Keratinocyte (primary cell): ENCODE measurements around the gene NODAL.

Source experiments
- EZH2 ChIP-seq: IDR thresholded peaks from one replicate; pipeline ENCODE4 v1.6.1; 2012; ENCODE audit warnings: inconsistent platforms, mild to moderate bottlenecking, low read length, moderate library complexity
- TF ChIP-seq, protein P1 (sequence below), 3 experiments: IDR thresholded peaks in 1 of 3; conservative IDR thresholded peaks in 1 of 3; optimal IDR thresholded peaks in 1 of 3; 2 replicates in 2 of 3; 3 replicates in 1 of 3; pipeline versions ENCODE3 to v1.5.1; 2011; ENCODE audit warnings: low read length in 3 of 3, mild to moderate bottlenecking in 3 of 3, moderate library complexity in 2 of 3, control low read depth in 1 of 3, inconsistent platforms in 1 of 3; ENCODE audit not compliant: insufficient read depth in 2 of 3; ENCODE audit errors: extremely low read depth in 1 of 3

DNA sequence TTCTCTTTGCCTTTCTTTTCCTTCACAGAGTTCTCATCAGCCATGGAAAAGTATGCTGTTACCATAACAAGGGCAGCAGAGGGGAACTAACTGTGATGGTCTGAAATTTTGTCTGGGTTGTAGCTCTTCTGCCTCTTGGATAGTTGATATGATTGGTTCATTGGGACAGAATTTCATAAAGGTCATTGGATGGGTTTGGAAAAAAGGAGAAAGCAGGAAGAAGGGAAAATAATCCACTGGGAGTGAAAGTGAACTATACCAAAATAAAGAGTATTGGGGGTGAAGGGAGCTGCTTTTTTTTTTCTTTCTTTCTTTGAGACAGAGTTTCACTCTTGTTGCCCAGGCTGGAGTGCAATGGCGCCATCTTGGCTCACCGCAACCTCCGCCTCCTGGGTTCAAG, 31.7 kb downstream of the NODAL start:
- TF ChIP-seq, protein P1, sequence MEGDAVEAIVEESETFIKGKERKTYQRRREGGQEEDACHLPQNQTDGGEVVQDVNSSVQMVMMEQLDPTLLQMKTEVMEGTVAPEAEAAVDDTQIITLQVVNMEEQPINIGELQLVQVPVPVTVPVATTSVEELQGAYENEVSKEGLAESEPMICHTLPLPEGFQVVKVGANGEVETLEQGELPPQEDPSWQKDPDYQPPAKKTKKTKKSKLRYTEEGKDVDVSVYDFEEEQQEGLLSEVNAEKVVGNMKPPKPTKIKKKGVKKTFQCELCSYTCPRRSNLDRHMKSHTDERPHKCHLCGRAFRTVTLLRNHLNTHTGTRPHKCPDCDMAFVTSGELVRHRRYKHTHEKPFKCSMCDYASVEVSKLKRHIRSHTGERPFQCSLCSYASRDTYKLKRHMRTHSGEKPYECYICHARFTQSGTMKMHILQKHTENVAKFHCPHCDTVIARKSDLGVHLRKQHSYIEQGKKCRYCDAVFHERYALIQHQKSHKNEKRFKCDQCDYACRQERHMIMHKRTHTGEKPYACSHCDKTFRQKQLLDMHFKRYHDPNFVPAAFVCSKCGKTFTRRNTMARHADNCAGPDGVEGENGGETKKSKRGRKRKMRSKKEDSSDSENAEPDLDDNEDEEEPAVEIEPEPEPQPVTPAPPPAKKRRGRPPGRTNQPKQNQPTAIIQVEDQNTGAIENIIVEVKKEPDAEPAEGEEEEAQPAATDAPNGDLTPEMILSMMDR (optimal IDR thresholded peaks at IDR 0.05 in 1 of 3, IDR thresholded peaks at IDR 0.05 in 1 of 3, conservative IDR thresholded peaks at IDR 0.05 in 1 of 3; ENCODE audit: extremely low read depth in 1 of 3, insufficient read depth in 2 of 3, low read length in 3 of 3): no peak
- TF ChIP-seq EZH2: no peak
